ENCODE measurements around the gene MMP7.
A peak's percentile ranks its signal among the peaks of the same experiment; 100 is the strongest.

MMP7 gene

DNA sequence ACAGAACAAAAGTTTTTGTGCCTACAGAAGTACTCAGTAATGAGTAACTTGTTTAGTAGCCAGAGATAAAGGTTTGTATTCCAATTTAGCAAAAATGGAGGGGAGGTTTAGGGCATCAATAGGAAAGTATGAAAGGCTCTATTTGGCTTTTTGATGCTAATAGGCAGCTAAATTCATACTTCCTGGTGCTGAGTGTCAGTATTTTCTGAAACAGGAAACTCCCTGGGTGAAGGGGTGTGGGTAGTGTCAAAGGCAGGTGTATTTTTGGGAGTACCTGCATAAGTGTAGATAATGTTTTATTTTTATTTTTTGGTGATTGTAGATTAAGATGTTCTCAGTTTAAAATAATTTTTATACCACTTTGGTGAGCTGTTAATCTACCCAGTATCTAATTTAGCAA is 29.3 kb upstream of the MMP7 start:
- TF ChIP-seq, protein P1, sequence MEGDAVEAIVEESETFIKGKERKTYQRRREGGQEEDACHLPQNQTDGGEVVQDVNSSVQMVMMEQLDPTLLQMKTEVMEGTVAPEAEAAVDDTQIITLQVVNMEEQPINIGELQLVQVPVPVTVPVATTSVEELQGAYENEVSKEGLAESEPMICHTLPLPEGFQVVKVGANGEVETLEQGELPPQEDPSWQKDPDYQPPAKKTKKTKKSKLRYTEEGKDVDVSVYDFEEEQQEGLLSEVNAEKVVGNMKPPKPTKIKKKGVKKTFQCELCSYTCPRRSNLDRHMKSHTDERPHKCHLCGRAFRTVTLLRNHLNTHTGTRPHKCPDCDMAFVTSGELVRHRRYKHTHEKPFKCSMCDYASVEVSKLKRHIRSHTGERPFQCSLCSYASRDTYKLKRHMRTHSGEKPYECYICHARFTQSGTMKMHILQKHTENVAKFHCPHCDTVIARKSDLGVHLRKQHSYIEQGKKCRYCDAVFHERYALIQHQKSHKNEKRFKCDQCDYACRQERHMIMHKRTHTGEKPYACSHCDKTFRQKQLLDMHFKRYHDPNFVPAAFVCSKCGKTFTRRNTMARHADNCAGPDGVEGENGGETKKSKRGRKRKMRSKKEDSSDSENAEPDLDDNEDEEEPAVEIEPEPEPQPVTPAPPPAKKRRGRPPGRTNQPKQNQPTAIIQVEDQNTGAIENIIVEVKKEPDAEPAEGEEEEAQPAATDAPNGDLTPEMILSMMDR (IDR thresholded peaks at IDR 0.05; ENCODE audit: low read depth, low read length), result no peak
- H3K4me3 ChIP-seq (ENCODE audit: low read depth, low read length), result no peak overlapping the region
- in situ Hi-C loops (cut with HindIII; ENCODE audit: low sequenced_read_pairs), result no loop called here
- DNase-seq (ENCODE audit: low read depth, low spot score), result no peak

DNA sequence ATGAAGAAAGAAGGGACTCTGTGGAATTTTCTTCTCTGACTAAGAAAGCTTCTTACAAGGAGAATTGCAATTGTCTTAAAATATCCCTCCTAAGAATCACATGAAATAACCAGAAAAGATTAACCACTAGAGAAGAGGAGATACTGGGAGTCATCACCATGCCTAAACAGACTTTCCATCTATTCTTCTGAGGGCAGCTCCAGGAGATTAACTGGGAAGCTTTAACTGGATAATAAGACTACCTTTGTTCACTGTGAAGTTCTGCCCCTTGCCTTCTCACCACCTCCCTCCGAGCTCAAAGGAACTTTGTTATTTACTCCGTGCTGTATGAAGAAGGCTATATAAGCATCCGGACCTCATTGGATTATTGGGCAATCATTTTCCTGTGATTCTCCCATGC is 24.5 kb upstream of the MMP7 start:
- no peak overlapping the region for H3K4me3 ChIP-seq (ENCODE audit: low read depth, low read length)
- in situ Hi-C loops (cut with HindIII; ENCODE audit: low sequenced_read_pairs), result no loop called here
- TF ChIP-seq, protein P1 (IDR thresholded peaks at IDR 0.05; ENCODE audit: low read depth, low read length), result no peak
- DNase-seq (ENCODE audit: low read depth, low spot score), result no peak

- TF ChIP-seq, protein P1 (IDR thresholded peaks at IDR 0.05; ENCODE audit: low read depth, low read length), result no peak
- no peak overlapping the region for H3K4me3 ChIP-seq (ENCODE audit: low read depth, low read length)
- no peak for DNase-seq (ENCODE audit: low read depth, low spot score)
- in situ Hi-C loops (cut with HindIII; ENCODE audit: low sequenced_read_pairs), result no loop called here
Measured at GRCh38 chr11:102553835-102554282, 23.3 kb upstream of the MMP7 start.

- no peak overlapping the region for H3K4me3 ChIP-seq (ENCODE audit: low read depth, low read length)
- TF ChIP-seq, protein P1 (IDR thresholded peaks at IDR 0.05; ENCODE audit: low read depth, low read length), result no peak
- DNase-seq (ENCODE audit: low read depth, low spot score), result peak; percentile 78
- in situ Hi-C loops (cut with HindIII; ENCODE audit: low sequenced_read_pairs), result no loop called here
Measured at GRCh38 chr11:102552447-102553194, 22.1 kb upstream of the MMP7 start.

GRCh38 chr11:102552020-102552419 is 21.5 kb upstream of the MMP7 start:
- TF ChIP-seq, protein P1 (IDR thresholded peaks at IDR 0.05; ENCODE audit: low read depth, low read length), result no peak
- no peak for DNase-seq (ENCODE audit: low read depth, low spot score)
- in situ Hi-C loops (cut with HindIII; ENCODE audit: low sequenced_read_pairs), result no loop called here
- no peak overlapping the region for H3K4me3 ChIP-seq (ENCODE audit: low read depth, low read length)

GRCh38 chr11:102551169-102551781 is 20.7 kb upstream of the MMP7 start:
- TF ChIP-seq, protein P1 (IDR thresholded peaks at IDR 0.05; ENCODE audit: low read depth, low read length), result no peak
- H3K4me3 ChIP-seq (ENCODE audit: low read depth, low read length), result no peak overlapping the region
- in situ Hi-C loops (cut with HindIII; ENCODE audit: low sequenced_read_pairs), result no loop called here
- DNase-seq (ENCODE audit: low read depth, low spot score), result no peak

All from astrocyte of the spinal cord (primary cell).